Type B pancreatic cell (in vitro differentiated cells): ENCODE measurements around the gene NCOA7. TPM values are rescaled to one million over a fixed set of nuclear protein-coding genes. Genes with fewer than 3 reads are reported as not detected.
A peak's percentile ranks its signal among the peaks of the same experiment; 100 is the strongest.
"Not testable (repeated sequence)": the region's sequence is repeated elsewhere in the genome, so short reads cannot be mapped to it uniquely, and the experiment has no call there.

ENCODE experiments used
- DNase-seq: peaks from one replicate; pipeline ENCODE4 v3.0.0; 2021; ENCODE audit warnings: mixed read lengths; ENCODE audit not compliant: unreplicated experiment; ENCODE audit errors: extremely low spot score
- H3K27ac Mint-ChIP-seq: 2 replicates; pipeline ENCODE4 v1.8.0; 2021; ENCODE audit warnings: mild to moderate bottlenecking, mixed read lengths
- H3K27me3 Mint-ChIP-seq: 2 replicates; pipeline ENCODE4 v1.8.0; 2021; ENCODE audit warnings: mixed read lengths
- H3K36me3 Mint-ChIP-seq: 2 replicates; pipeline ENCODE4 v1.8.0; 2021; ENCODE audit warnings: mixed read lengths
- H3K4me1 Mint-ChIP-seq: one replicate; pipeline ENCODE4 v1.8.0; 2021; ENCODE audit warnings: mixed read lengths; ENCODE audit not compliant: unreplicated experiment
- H3K4me3 Mint-ChIP-seq: 2 replicates; pipeline ENCODE4 v1.8.0; 2021; ENCODE audit warnings: mild to moderate bottlenecking, mixed read lengths
- H3K9me3 Mint-ChIP-seq: 2 replicates; pipeline ENCODE4 v1.8.0; 2021; ENCODE audit warnings: mixed read lengths
- CTCF ChIP-seq: fragments of 200-600 bp; sonication (generic); conservative IDR thresholded peaks from 2 replicates; pipeline ENCODE4 v1.5.0; 2021; ENCODE audit warnings: antibody characterized with exemption, mild to moderate bottlenecking
- total RNA-seq: library from RNA; stranded (reverse); gene quantifications from 2 replicates; pipeline ENCODE4 v1.2.1, GENCODE V29; 2021; ENCODE audit warnings: low replicate concordance

Gene NCOA7
- total RNA-seq, 1 donor from 2014 or later, result 29.9 TPM

- no peak for DNase-seq
- Mint-ChIP-seq H3K4me3 (no peak overlapping the region), H3K36me3 (peaks cover 37% of the 10 kb centered on the region), H3K27ac (no peak overlapping the region), H3K27me3 (no peaks in the 10 kb centered on the region), H3K4me1 (no peaks in the 10 kb centered on the region), H3K9me3 (no peaks in the 10 kb centered on the region)
- no peak for TF ChIP-seq CTCF
These were observed 177.7 kb downstream of the NCOA7 start for GRCh38 chr6:125968493-125968892.

GRCh38 chr6:125970760-125971159 is 180.0 kb downstream of the NCOA7 start:
- H3K9me3 Mint-ChIP-seq, result no peaks in the 10 kb centered on the region
- H3K27ac Mint-ChIP-seq, result no peak overlapping the region
- DNase-seq, result no peak
- H3K4me3 Mint-ChIP-seq, result no peak overlapping the region
- peaks cover 41% of the 10 kb centered on the region for H3K36me3 Mint-ChIP-seq
- no peak for TF ChIP-seq CTCF
- H3K27me3 Mint-ChIP-seq, result no peaks in the 10 kb centered on the region
- no peaks in the 10 kb centered on the region for H3K4me1 Mint-ChIP-seq

- DNase-seq, H3K27me3 Mint-ChIP-seq, H3K4me1 Mint-ChIP-seq, H3K9me3 Mint-ChIP-seq, H3K27ac Mint-ChIP-seq, H3K4me3 Mint-ChIP-seq: not testable (repeated sequence)
- H3K36me3 Mint-ChIP-seq, result peaks cover 30% of the 10 kb centered on the region
These were observed 181.7 kb downstream of the NCOA7 start for GRCh38 chr6:125972478-125972877.

GRCh38 chr6:125974214-125974866 is 183.6 kb downstream of the NCOA7 start:
- TF ChIP-seq CTCF, result peak; percentile 75
- Mint-ChIP-seq H3K9me3 (no peaks in the 10 kb centered on the region), H3K4me1 (no peaks in the 10 kb centered on the region), H3K27me3 (no peaks in the 10 kb centered on the region), H3K27ac (no peak overlapping the region), H3K36me3 (peaks cover 12% of the 10 kb centered on the region), H3K4me3 (no peak overlapping the region)
- DNase-seq, result no peak

- TF ChIP-seq CTCF, result no peak
- Mint-ChIP-seq H3K4me1 (peaks cover 2% of the 10 kb centered on the region), H3K4me3 (no peak overlapping the region), H3K27ac (no peak overlapping the region), H3K27me3 (no peaks in the 10 kb centered on the region), H3K9me3 (no peaks in the 10 kb centered on the region), H3K36me3 (peaks cover 4% of the 10 kb centered on the region)
- DNase-seq, result no peak
These were observed 188.3 kb downstream of the NCOA7 start for GRCh38 chr6:125979101-125979500.

Other genes starting within 250 kb of the NCOA7 start
- 10.0 and 11.3 TPM in 2 replicates for gene HEY2, start 41.3 kb upstream of the NCOA7 start, total RNA-seq
- 14.8 and 19.9 TPM in 2 replicates for gene HINT3, start 165.8 kb downstream of the NCOA7 start, total RNA-seq
- 16.3 and 22.3 TPM in 2 replicates for gene TRMT11, start 195.6 kb downstream of the NCOA7 start, total RNA-seq